ENCODE data around the gene POLR1A. TPM values are rescaled to one million over a fixed set of nuclear protein-coding genes. Genes with fewer than 3 reads are reported as not detected.

POLR1A gene
- total and polyA plus RNA-seq, 7 experiments from 2014 or later: 2.9 to 44.4 (median 19.0) TPM

GRCh38 chr2:86045541-86045940 lies 60.1 kb downstream of the POLR1A start:
- H3K4me3 ChIP-seq (ENCODE audit: low read length): no peak overlapping the region
- H3K9me3 Mint-ChIP-seq: peaks cover 0 to 5% (median 0%) of the 10 kb centered on the region in 11 donors
- DNase-seq (no peak), ATAC-seq (no peak)
- H3K27ac Mint-ChIP-seq: peak overlapping the region in 1 of 9 donors; percentile 49
- H3K4me1 ChIP-seq (ENCODE audit: control insufficient read depth in 2 of 2, insufficient read depth in 2 of 2, low read length in 2 of 2): peaks cover 8 to 13% of the 10 kb centered on the region in 2 donors
- H3K4me3 Mint-ChIP-seq: no peak overlapping the region
- H3K4me1 Mint-ChIP-seq: peaks cover 4 to 27% (median 21%) of the 10 kb centered on the region in 7 donors
- H3K36me3 Mint-ChIP-seq: peaks cover 23 to 52% (median 36%) of the 10 kb centered on the region in 5 donors
- H3K27me3 Mint-ChIP-seq: peaks cover 0 to 3% (median 0%) of the 10 kb centered on the region in 5 donors
- no peak overlapping the region for H3K27ac ChIP-seq (ENCODE audit: low read depth, low read length)
- CTCF ChIA-PET: interaction anchor here (0.9 to 1.0 kb wide), 3 partner anchors 9 to 218 kb away, joined by 3 to 6 read pairs (median 3); no protein-coding TSS in a partner anchor
- POLR2A ChIA-PET: no interaction called here
- H3K36me3 ChIP-seq (ENCODE audit: control insufficient read depth in 2 of 3, insufficient read depth in 3 of 3, low read length in 3 of 3): peaks cover 2 to 74% (median 10%) of the 10 kb centered on the region in 3 experiments
- H3K27me3 ChIP-seq (ENCODE audit: control insufficient read depth in 2 of 2, insufficient read depth in 2 of 2, low read length in 2 of 2): no peaks in the 10 kb centered on the region
- intact Hi-C loops (cut with micrococcal nuclease): no loop called here
- H3K9me3 ChIP-seq (ENCODE audit: control insufficient read depth in 2 of 3, low read length in 3 of 3): no peaks in the 10 kb centered on the region

DNA sequence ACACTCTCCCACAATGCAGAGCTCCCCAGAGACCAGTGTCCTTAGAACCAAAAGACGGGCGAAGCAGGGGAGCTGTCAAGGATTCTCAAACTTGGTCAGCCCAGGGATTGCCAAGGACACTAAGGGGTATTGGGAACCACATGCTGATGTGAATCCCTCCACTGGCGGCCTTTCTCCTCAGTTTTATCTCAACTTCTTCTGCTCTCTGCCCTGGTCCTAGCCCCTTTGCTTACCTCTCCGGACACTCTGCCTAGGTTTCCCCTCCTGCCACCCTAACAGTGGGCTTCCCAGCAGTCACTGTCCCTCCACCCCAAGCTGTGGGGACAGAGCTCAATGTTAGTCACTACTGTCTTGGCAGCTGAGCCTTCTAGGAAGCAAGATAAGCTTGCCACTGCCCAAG lies 61.1 kb downstream of the POLR1A start:
- ChIA-PET POLR2A (no interaction called here), CTCF (interaction anchor here (0.9 to 1.0 kb wide), 2 partner anchors 34 to 217 kb away, joined by 3 to 6 read pairs; no protein-coding TSS in a partner anchor)
- Mint-ChIP-seq H3K4me1 (peaks cover 8 to 36% (median 30%) of the 10 kb centered on the region in 7 donors), H3K4me3 (no peak overlapping the region), H3K9me3 (peaks cover 0 to 5% (median 0%) of the 10 kb centered on the region in 11 donors), H3K27ac (peak overlapping the region in 6 of 9 donors; percentile 19 to 84 (median 41)), H3K27me3 (peaks cover 0 to 3% (median 0%) of the 10 kb centered on the region in 5 donors), H3K36me3 (peaks cover 23 to 46% (median 36%) of the 10 kb centered on the region in 5 donors)
- intact Hi-C loops (cut with micrococcal nuclease): no loop called here
- Histone ChIP-seq H3K36me3 (ENCODE audit: control insufficient read depth in 2 of 3, insufficient read depth in 3 of 3, low read length in 3 of 3) (peaks cover 0 to 67% (median 10%) of the 10 kb centered on the region in 3 experiments), H3K27ac (ENCODE audit: low read depth, low read length) (no peak overlapping the region), H3K27me3 (ENCODE audit: control insufficient read depth in 2 of 2, insufficient read depth in 2 of 2, low read length in 2 of 2) (no peaks in the 10 kb centered on the region), H3K4me3 (ENCODE audit: low read length) (no peak overlapping the region), H3K4me1 (ENCODE audit: control insufficient read depth in 2 of 2, insufficient read depth in 2 of 2, low read length in 2 of 2) (peaks cover 10 to 22% of the 10 kb centered on the region in 2 donors), H3K9me3 (ENCODE audit: control insufficient read depth in 2 of 3, low read length in 3 of 3) (no peaks in the 10 kb centered on the region)
- ATAC-seq: no peak
- no peak for DNase-seq

- H3K27ac ChIP-seq (ENCODE audit: low read depth, low read length): no peak overlapping the region
- no peak for DNase-seq
- H3K27me3 ChIP-seq (ENCODE audit: control insufficient read depth in 2 of 2, insufficient read depth in 2 of 2, low read length in 2 of 2): no peaks in the 10 kb centered on the region
- Mint-ChIP-seq H3K4me3 (no peak overlapping the region), H3K4me1 (peaks cover 13 to 42% (median 36%) of the 10 kb centered on the region in 7 donors), H3K27me3 (peaks cover 0 to 3% (median 0%) of the 10 kb centered on the region in 5 donors), H3K36me3 (peaks cover 22 to 44% (median 33%) of the 10 kb centered on the region in 5 donors), H3K27ac (peak overlapping the region in 6 of 9 donors; percentile 25 to 94 (median 64)), H3K9me3 (peaks cover 0 to 5% (median 0%) of the 10 kb centered on the region in 11 donors)
- H3K4me1 ChIP-seq (ENCODE audit: control insufficient read depth in 2 of 2, insufficient read depth in 2 of 2, low read length in 2 of 2): peaks cover 14 to 28% of the 10 kb centered on the region in 2 donors
- peaks cover 0 to 61% (median 10%) of the 10 kb centered on the region in 3 experiments for H3K36me3 ChIP-seq (ENCODE audit: control insufficient read depth in 2 of 3, insufficient read depth in 3 of 3, low read length in 3 of 3)
- H3K4me3 ChIP-seq (ENCODE audit: low read length): no peak overlapping the region
- intact Hi-C loops (cut with micrococcal nuclease): no loop called here
- ChIA-PET POLR2A (no interaction called here), CTCF (no interaction called here)
- no peaks in the 10 kb centered on the region for H3K9me3 ChIP-seq (ENCODE audit: control insufficient read depth in 2 of 3, low read length in 3 of 3)
- ATAC-seq: no peak
Observed at GRCh38 chr2:86044045-86044444, 61.6 kb downstream of the POLR1A start.

DNA sequence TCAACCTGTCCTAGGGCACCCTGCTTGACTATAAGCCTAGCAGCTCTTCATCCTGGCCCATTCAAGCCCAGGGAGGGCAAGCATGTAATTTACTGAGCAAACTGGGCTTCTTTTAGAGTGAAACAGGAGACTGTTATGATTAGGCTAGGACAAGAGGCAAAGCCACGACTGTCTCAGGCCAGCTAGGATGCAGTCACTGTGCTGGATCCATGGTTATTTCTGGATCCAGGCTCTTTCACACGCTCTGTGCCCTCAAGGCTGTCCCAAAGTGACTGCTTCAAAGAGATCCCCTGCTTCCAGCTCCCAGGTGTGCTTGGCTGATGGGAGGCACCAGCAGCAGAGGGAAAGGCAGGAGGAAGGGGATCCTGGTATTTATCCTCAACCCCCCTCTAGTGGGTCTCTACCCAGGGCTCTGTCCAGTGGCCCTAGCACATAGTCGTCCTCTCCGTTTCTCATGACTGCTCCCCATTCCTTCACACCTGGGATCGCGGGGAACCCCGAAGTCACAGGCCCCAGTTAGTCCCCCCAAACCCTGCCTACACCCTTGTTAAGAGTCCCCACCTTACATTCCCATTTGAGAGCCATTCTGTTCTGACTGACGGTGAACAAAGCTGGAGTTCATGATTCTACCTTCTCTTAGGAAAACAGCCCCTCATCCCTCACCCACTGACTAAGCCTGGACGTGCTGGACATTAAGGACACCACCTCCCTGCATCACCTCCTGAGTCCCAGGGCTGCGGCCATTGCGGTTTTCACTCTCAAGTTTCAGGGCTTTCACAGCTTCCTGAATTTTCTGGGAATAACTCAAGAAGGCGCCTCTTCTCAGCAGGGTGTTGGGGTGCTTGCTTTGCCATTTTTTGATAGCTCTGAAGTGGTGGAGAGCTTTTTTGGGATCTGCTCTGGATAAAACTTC lies 63.2 kb downstream of the POLR1A start:
- H3K9me3 Mint-ChIP-seq: peaks cover 0 to 9% (median 0%) of the 10 kb centered on the region in 11 donors
- peaks cover 0 to 46% (median 10%) of the 10 kb centered on the region in 3 experiments for H3K36me3 ChIP-seq (ENCODE audit: control insufficient read depth in 2 of 3, insufficient read depth in 3 of 3, low read length in 3 of 3)
- H3K4me1 Mint-ChIP-seq: peaks cover 26 to 57% (median 51%) of the 10 kb centered on the region in 7 donors
- H3K9me3 ChIP-seq (ENCODE audit: control insufficient read depth in 2 of 3, low read length in 3 of 3): no peaks in the 10 kb centered on the region
- no peak for ATAC-seq
- no peaks in the 10 kb centered on the region for H3K27me3 ChIP-seq (ENCODE audit: control insufficient read depth in 2 of 2, insufficient read depth in 2 of 2, low read length in 2 of 2)
- H3K27ac ChIP-seq (ENCODE audit: low read depth, low read length): peak overlapping the region; percentile 88
- ChIA-PET CTCF (interaction anchor here (0.7 to 8.2 kb wide), 5 partner anchors 8 to 153 kb away, joined by 3 to 101 read pairs (median 5); partner anchors contain the start of gene ST3GAL5), POLR2A (interaction anchor here (1.2 to 1.7 kb wide), 3 partner anchors 10 to 155 kb away, joined by 3 to 6 read pairs (median 5); partner anchors contain the start of genes POLR1A and PTCD3)
- H3K36me3 Mint-ChIP-seq: peaks cover 18 to 44% (median 29%) of the 10 kb centered on the region in 5 donors
- H3K27me3 Mint-ChIP-seq: peaks cover 0 to 6% (median 0%) of the 10 kb centered on the region in 5 donors
- peaks cover 27 to 43% of the 10 kb centered on the region in 2 donors for H3K4me1 ChIP-seq (ENCODE audit: control insufficient read depth in 2 of 2, insufficient read depth in 2 of 2, low read length in 2 of 2)
- no peak overlapping the region for H3K4me3 ChIP-seq (ENCODE audit: low read length)
- DNase-seq: peak in 1 of 9 donors; percentile 16
- no peak overlapping the region for H3K4me3 Mint-ChIP-seq
- H3K27ac Mint-ChIP-seq: peak overlapping the region; percentile 56 to 100 (median 100)
- intact Hi-C loops (cut with micrococcal nuclease): no loop called here

DNA sequence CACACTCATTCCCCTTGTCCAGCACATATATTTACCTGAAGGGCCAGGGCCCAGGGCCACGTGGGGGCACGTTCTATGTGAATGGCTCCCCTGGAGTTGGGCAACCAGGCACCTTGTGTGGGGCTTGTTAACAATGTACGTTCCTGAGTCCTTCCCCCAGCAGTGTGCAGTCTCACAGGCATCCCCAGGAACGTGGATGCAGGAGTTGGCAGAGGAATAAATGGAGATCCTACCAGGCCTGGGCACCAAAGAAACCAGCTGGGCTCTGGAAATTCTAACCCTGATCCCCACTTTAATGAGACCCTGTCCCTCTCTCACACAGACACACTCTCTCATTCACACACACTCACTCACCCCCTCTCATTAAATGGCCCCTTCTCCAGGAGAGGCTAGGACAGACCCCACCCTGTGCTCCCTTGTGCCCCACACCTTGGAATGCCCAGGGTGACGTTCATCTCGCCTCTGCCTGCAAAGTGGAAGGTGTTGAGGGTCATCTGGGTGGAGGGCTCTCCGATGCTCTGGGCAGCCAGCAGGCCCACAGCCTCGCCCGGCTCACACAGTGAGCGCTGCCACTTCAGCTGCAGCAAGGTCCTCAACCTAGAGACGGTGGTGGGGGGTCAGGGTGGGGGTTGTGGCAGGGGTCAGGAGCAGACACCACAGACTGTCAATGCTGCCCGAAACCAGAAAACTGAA lies 65.6 kb downstream of the POLR1A start:
- POLR2A ChIA-PET: interaction anchor here (0.6 to 8.0 kb wide), 4 partner anchors 26 to 209 kb away, joined by 3 to 81 read pairs (median 3); partner anchors contain the start of gene ST3GAL5
- H3K27ac Mint-ChIP-seq: peak overlapping the region; percentile 94 to 100 (median 100)
- Histone ChIP-seq H3K9me3 (ENCODE audit: control insufficient read depth in 2 of 3, low read length in 3 of 3) (no peaks in the 10 kb centered on the region), H3K4me1 (ENCODE audit: control insufficient read depth in 2 of 2, insufficient read depth in 2 of 2, low read length in 2 of 2) (peaks cover 51 to 67% of the 10 kb centered on the region in 2 donors), H3K4me3 (ENCODE audit: low read length) (no peak overlapping the region), H3K36me3 (ENCODE audit: control insufficient read depth in 2 of 3, insufficient read depth in 3 of 3, low read length in 3 of 3) (peaks cover 0 to 28% (median 4%) of the 10 kb centered on the region in 3 experiments), H3K27me3 (ENCODE audit: control insufficient read depth in 2 of 2, insufficient read depth in 2 of 2, low read length in 2 of 2) (no peaks in the 10 kb centered on the region), H3K27ac (ENCODE audit: low read depth, low read length) (peak overlapping the region; percentile 88)
- H3K4me3 Mint-ChIP-seq: peak overlapping the region in 7 of 10 donors; percentile 12 to 87 (median 85)
- H3K4me1 Mint-ChIP-seq: peaks cover 45 to 81% (median 75%) of the 10 kb centered on the region in 7 donors
- H3K27me3 Mint-ChIP-seq: peaks cover 0 to 6% (median 0%) of the 10 kb centered on the region in 5 donors
- ATAC-seq (no peak), DNase-seq (no peak)
- intact Hi-C loops (cut with micrococcal nuclease): loop anchor here (2.0 to 10.0 kb wide), 5 partner anchors 67 to 715 kb away; partner anchors contain the start of genes KDM3A (in 2 of the 2), PTCD3 (in 1 of the 2) and TGOLN2 (in 1 of the 2)
- peaks cover 13 to 45% (median 15%) of the 10 kb centered on the region in 5 donors for H3K36me3 Mint-ChIP-seq
- CTCF ChIA-PET: interaction anchor here (1.4 to 8.2 kb wide), 3 partner anchors 27 to 213 kb away, joined by 5 to 101 read pairs (median 6); partner anchors contain the start of gene ST3GAL5
- peaks cover 0 to 9% (median 0%) of the 10 kb centered on the region in 11 donors for H3K9me3 Mint-ChIP-seq
